Pulmonary artery endothelial cell (primary cell): ENCODE data around the gene NDUFB5. TPM values are rescaled to one million over a fixed set of nuclear protein-coding genes. Genes with fewer than 3 reads are reported as not detected.
"Not testable (repeated sequence)": the region's sequence is repeated elsewhere in the genome, so short reads cannot be mapped to it uniquely, and the experiment has no call there.

Experiments
- DNase-seq: peaks from one replicate; pipeline ENCODE4 v3.0.0-alpha.2; 2011; ENCODE audit warnings: low read depth, low spot score
- total RNA-seq: library from RNA; depleted of rRNA; stranded (reverse); fragments of >200 nt; gene quantifications from 2 replicates; pipeline ENCODE4 v1.2.3, GENCODE V29; 2014

The NDUFB5 gene
- total RNA-seq, 1 donor from 2014 or later = 82.3 TPM

- no peak for DNase-seq
Measured at GRCh38 chr3:179630753-179631451, 26.3 kb downstream of the NDUFB5 start.

GRCh38 chr3:179640469-179640868 lies 35.9 kb downstream of the NDUFB5 start:
- no peak for DNase-seq

GRCh38 chr3:179642871-179643270 lies 38.3 kb downstream of the NDUFB5 start:
- no peak for DNase-seq

- DNase-seq = not testable (repeated sequence)
Measured at GRCh38 chr3:179643837-179644236, 39.2 kb downstream of the NDUFB5 start.

- no peak for DNase-seq
Measured at GRCh38 chr3:179646177-179646576, 41.6 kb downstream of the NDUFB5 start.

GRCh38 chr3:179651687-179652446 lies 47.3 kb downstream of the NDUFB5 start:
- DNase-seq = no peak

GRCh38 chr3:179652447-179653095 lies 48.0 kb downstream of the NDUFB5 start, which contains the start of gene USP13:
TSS of gene USP13 (plus strand) at chr3:179653040. CDS start at chr3:179653226, 186 bp downstream.
- DNase-seq = peak; percentile 56

GRCh38 chr3:179653096-179653797 lies 48.7 kb downstream of the NDUFB5 start:
- DNase-seq = peak; percentile 39

GRCh38 chr3:179655236-179655635 lies 50.6 kb downstream of the NDUFB5 start:
- DNase-seq = no peak

GRCh38 chr3:179658606-179659005 lies 54.0 kb downstream of the NDUFB5 start:
- DNase-seq = no peak

- no peak for DNase-seq
Measured at GRCh38 chr3:179660872-179661271, 56.3 kb downstream of the NDUFB5 start.

- no peak for DNase-seq
Measured at GRCh38 chr3:179661777-179662176, 57.2 kb downstream of the NDUFB5 start.

- DNase-seq = no peak
Measured at GRCh38 chr3:179663093-179663492, 58.5 kb downstream of the NDUFB5 start.

- DNase-seq = no peak
Measured at GRCh38 chr3:179666030-179666429, 61.4 kb downstream of the NDUFB5 start.

- DNase-seq = no peak
Measured at GRCh38 chr3:179666436-179667035, 61.9 kb downstream of the NDUFB5 start.

GRCh38 chr3:179668429-179668828 lies 63.8 kb downstream of the NDUFB5 start:
- no peak for DNase-seq

- DNase-seq = no peak
Measured at GRCh38 chr3:179670311-179670710, 65.7 kb downstream of the NDUFB5 start.

- no peak for DNase-seq
Measured at GRCh38 chr3:179671309-179671708, 66.7 kb downstream of the NDUFB5 start.

- peak; percentile 100 for DNase-seq
Measured at GRCh38 chr3:179671747-179672242, 67.2 kb downstream of the NDUFB5 start.

GRCh38 chr3:179672918-179673317 lies 68.3 kb downstream of the NDUFB5 start:
- DNase-seq = no peak

- DNase-seq = no peak
Measured at GRCh38 chr3:179673523-179673922, 68.9 kb downstream of the NDUFB5 start.
